ENCODE measurements around the gene ASXL3.

- TF ChIP-seq CTCF (IDR thresholded peaks at IDR 0.05) (no peak), POLR2A (IDR thresholded peaks at IDR 0.05) (no peak)
These were observed 1.6 kb downstream of the ASXL3 start for GRCh38 chr18:33579349-33580215.

All from thyroid gland (tissue), 4 donors.